MM.1S (cell line): ENCODE measurements around the gene TRDMT1.

ENCODE experiments used
- CTCF ChIP-seq: fragments of 300-600 bp; sonication (generic); IDR thresholded peaks from 2 replicates; pipeline ENCODE4 v1.5.1; 2016; ENCODE audit warnings: antibody characterized with exemption, low read length, mixed read lengths
- EZH2 ChIP-seq: fragments of 300-600 bp; sonication (generic); optimal IDR thresholded peaks from 2 replicates; pipeline ENCODE3; 2017; ENCODE audit warnings: low read depth, mild to moderate bottlenecking, antibody characterized with exemption, low read length, mixed read lengths

DNA sequence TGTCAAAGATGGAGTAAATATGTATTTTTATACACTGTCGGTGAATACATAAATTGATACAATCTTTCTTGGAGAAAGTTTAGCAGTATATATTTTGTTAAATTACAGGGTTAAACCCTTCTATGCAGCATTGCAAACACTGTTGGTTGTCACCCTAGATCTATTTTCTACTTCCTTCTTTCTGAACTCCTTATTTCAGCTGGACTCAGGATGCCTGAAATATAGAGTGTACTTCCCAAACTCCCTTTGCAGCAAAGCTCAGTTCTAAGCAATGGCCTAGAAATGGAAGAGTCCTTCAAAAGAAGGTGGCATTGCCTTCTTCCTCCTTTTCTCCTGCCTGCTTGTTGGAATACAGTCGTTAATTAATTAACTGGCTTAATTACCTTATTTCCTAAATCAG is 92.4 kb downstream of the TRDMT1 start:
- TF ChIP-seq CTCF (no peak), EZH2 (no peak)
